H1 (cell line): ENCODE data around the gene ADGRG2. TPM values are rescaled to one million over a fixed set of nuclear protein-coding genes. Genes with fewer than 3 reads are reported as not detected.

Source experiments
- BRCA1 ChIP-seq: IDR thresholded peaks from 2 replicates; pipeline ENCODE4 v1.6.1; 2012; ENCODE audit warnings: low read depth, low read length, improper control_type of control experiment
- E2F6 ChIP-seq: IDR thresholded peaks from 2 replicates; pipeline ENCODE4 v1.6.1; 2012; ENCODE audit warnings: inconsistent platforms
- EZH2 ChIP-seq: fragments of 200-600 bp; sonication (generic); IDR thresholded peaks from 2 replicates; pipeline ENCODE4 v1.7.1; 2012; ENCODE audit warnings: low read depth, mild to moderate bottlenecking, moderate library complexity, low read length, inconsistent platforms; ENCODE audit not compliant: severe bottlenecking
- GABPA ChIP-seq: IDR thresholded peaks from 2 replicates; pipeline ENCODE4 v1.6.1; 2011; ENCODE audit warnings: mild to moderate bottlenecking, low read length, moderate library complexity, borderline replicate concordance; ENCODE audit not compliant: insufficient read depth
- JUND ChIP-seq: IDR thresholded peaks from 2 replicates; pipeline ENCODE4 v1.6.1; 2011; ENCODE audit warnings: mild to moderate bottlenecking, improper control_type of control experiment, low read length
- KDM4A ChIP-seq: IDR thresholded peaks from one replicate; pipeline ENCODE4 v1.7.1; 2012; ENCODE audit warnings: low read depth, mild to moderate bottlenecking, moderate library complexity, low read length, inconsistent platforms; ENCODE audit not compliant: severe bottlenecking
- KDM5A ChIP-seq: fragments of 200-600 bp; IDR thresholded peaks from 2 replicates; pipeline ENCODE4 v1.7.1; 2012; ENCODE audit warnings: mild to moderate bottlenecking, low read length, inconsistent platforms, mixed read lengths
- TBP ChIP-seq: IDR thresholded peaks from 2 replicates; pipeline ENCODE4 v1.6.1; 2011; ENCODE audit warnings: low read depth, low read length, improper control_type of control experiment
- polyA plus RNA-seq, 7 experiments: library from polyadenylated mRNA; depleted of rRNA in 3 of 7; stranded (reverse) in 5 of 7; unstranded in 2 of 7; fragments of >200 nt in 5 of 7; fragments of 200-250 nt in 2 of 7; gene quantifications; 1 replicate in 5 of 7; 2 replicates in 1 of 7; 4 replicates in 1 of 7; pipeline versions ENCODE4 v1.2.1 to v1.2.3, GENCODE V29; 2011 to 2013; ENCODE audit warnings: missing spikeins in 2 of 7, mixed read lengths in 2 of 7
- total RNA-seq: library from RNA; stranded (reverse); fragmentation: NEBNext Ultra II Directional; extraction: Animal tissue kit (Norgen Biotek cat#: 25700); gene quantifications from 2 replicates; pipeline ENCODE4 v1.2.1, GENCODE V29; 2021

Gene ADGRG2
- total and polyA plus RNA-seq, 2 of the 8 experiments (the other 6 are each of a cell fraction or from before 2014, with no cell fraction given), result 8.9 to 13.3 TPM

GRCh38 chrX:18949291-18949943 is 172.9 kb downstream of the ADGRG2 start (continued):
- no peak for TF ChIP-seq JUND
- TF ChIP-seq TBP, result no peak
- TF ChIP-seq KDM5A, result no peak
- TF ChIP-seq KDM4A, result no peak
- TF ChIP-seq BRCA1, result no peak
- no peak for TF ChIP-seq EZH2
- TF ChIP-seq GABPA, result no peak
- no peak for TF ChIP-seq E2F6
